Psoas muscle (tissue), 8 donors: Measurements from ENCODE around the gene KISS1R. TPM values are rescaled to one million over a fixed set of nuclear protein-coding genes. Genes with fewer than 3 reads are reported as not detected.

ENCODE experiments used
- ATAC-seq, 4 donors: fragments of 200-7000 bp; cut with Tn5 transposase; one replicate each; pipeline ENCODE4 v1.9.1; 2020; ENCODE audit warnings: moderate library complexity in 3 of 4, mild to moderate bottlenecking in 2 of 4
- DNase-seq, 2 donors: peaks; one replicate each; pipeline ENCODE4 v3.0.0-alpha.2; 2020
- H3K27ac ChIP-seq: fragments of 200-600 bp; one replicate; pipeline ENCODE4 v1.8.0; 2022
- H3K27me3 ChIP-seq, 3 donors: fragments of 200-600 bp in 1 of 3; one replicate each; pipeline versions ENCODE4 v1.6.1 to v1.8.0; 2013 to 2022; ENCODE audit warnings: low read length in 2 of 3, mild to moderate bottlenecking in 2 of 3, moderate library complexity in 1 of 3; ENCODE audit not compliant: insufficient read depth in 3 of 3
- H3K36me3 ChIP-seq, 2 donors: fragments of 200-600 bp in 1 of 2; one replicate each; pipeline versions ENCODE4 v1.6.1 to v1.8.0; 2013 to 2022; ENCODE audit warnings: low read depth in 1 of 2, mild to moderate bottlenecking in 1 of 2, moderate library complexity in 1 of 2; ENCODE audit not compliant: insufficient read depth in 1 of 2
- H3K4me1 ChIP-seq: fragments of 200-600 bp; one replicate; pipeline ENCODE4 v1.8.0; 2022
- H3K4me3 ChIP-seq: fragments of 200-600 bp; one replicate; pipeline ENCODE4 v1.8.0; 2022; ENCODE audit warnings: mild to moderate bottlenecking
- H3K9me3 ChIP-seq: fragments of 200-600 bp; one replicate; pipeline ENCODE4 v1.8.0; 2022
- WGBS, 3 donors: extraction: QIAGEN DNeasy Blood & Tissue Kit; methylation state at CpG; one replicate each; pipeline versions ENCODE4 v1.1.6 to v1.1.7; 2013; 5-methylcytosine and 5-hydroxymethylcytosine counted together
- intact Hi-C, 2 donors: fragments of 100-400 bp; cut with DNase I; formaldehyde crosslinking; loops; one replicate each; pipeline versions ENCODE4 v1.11.0 to v1.14.2; 2022
- polyA plus RNA-seq, 3 donors: library from polyadenylated mRNA; stranded (reverse); fragments of 200-250 nt; gene quantifications; one replicate each; pipeline ENCODE4 v1.2.3, GENCODE V29; 2013
- total RNA-seq, 4 donors: library from RNA; stranded (reverse); fragmentation: NEBNext Ultra II Directional in 2 of 4; extraction: Animal tissue kit (Norgen Biotek cat#: 25700) in 2 of 4; gene quantifications; one replicate each; pipeline versions ENCODE4 v1.2.1 to v1.2.4, GENCODE V29; 2021 to 2023
- TF ChIP-seq, protein P1 (sequence below): fragments of 200-600 bp; IDR thresholded peaks from one replicate; pipeline ENCODE4 v1.8.0; 2022; ENCODE audit warnings: antibody characterized with exemption
- donor health status: healthy with polysubstance abuse.
- donor health status: DM: no; HTN: no; CAD: no; lungs with moderate emphysema.
- donor health status: Bipolar disorder and iron deficiency.
- donor health status: healthy.
- donor health status: DM: yes; HTN: yes; CAD: no.
- donor health status: DM: no; HTN: no; CAD: no.
- donor health status: DM: no; HTN: no; CAD: no.
- donor health status: DM: yes; HTN: yes; CAD: no.

Gene KISS1R
- total and polyA plus RNA-seq, 7 donors, result 0.16 TPM; not detected in 6

DNA sequence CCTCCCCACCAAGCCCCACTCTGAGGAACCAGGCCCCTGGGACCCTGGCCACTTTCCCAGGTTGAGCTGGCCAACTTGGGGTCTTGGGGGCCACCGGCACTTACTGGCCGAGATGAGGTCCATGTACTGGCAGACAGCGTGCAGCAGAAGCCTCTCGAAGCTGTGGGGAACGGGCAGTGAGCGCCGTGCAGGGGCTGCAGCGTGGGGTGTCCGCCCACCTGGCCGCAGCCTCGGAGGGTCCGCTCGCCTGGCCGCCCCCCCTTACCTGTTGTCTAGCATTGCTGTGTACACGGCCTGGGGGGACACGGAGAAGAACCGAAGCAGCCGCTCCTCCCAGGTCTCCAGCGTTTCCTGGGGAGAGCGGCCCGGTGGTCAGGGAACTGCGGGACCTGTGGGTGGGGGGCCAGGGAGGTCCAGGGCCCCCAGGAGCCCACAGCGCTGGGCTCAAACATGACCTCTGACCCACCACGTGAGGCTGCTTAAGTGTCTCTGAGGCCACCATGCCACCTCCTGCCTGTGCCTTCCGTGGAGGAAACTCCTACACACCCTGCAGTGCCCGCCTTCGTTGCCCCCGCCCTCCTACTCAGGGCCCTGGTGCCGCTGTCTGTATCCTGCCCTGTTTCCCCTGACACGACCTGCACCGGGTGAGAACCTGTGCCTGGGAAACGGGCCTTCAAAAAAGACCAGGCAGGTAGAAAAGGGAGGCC, 17.6 kb upstream of the KISS1R start:
- intact Hi-C loops, result no loop called here
- peak; percentile 13 to 44 for DNase-seq
- TF ChIP-seq, protein P1, sequence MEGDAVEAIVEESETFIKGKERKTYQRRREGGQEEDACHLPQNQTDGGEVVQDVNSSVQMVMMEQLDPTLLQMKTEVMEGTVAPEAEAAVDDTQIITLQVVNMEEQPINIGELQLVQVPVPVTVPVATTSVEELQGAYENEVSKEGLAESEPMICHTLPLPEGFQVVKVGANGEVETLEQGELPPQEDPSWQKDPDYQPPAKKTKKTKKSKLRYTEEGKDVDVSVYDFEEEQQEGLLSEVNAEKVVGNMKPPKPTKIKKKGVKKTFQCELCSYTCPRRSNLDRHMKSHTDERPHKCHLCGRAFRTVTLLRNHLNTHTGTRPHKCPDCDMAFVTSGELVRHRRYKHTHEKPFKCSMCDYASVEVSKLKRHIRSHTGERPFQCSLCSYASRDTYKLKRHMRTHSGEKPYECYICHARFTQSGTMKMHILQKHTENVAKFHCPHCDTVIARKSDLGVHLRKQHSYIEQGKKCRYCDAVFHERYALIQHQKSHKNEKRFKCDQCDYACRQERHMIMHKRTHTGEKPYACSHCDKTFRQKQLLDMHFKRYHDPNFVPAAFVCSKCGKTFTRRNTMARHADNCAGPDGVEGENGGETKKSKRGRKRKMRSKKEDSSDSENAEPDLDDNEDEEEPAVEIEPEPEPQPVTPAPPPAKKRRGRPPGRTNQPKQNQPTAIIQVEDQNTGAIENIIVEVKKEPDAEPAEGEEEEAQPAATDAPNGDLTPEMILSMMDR, result no peak
- WGBS, 3 donors, result 89 to 92% (median 91%) methylated on average over 31 to 32 of the region's 32 CpGs
- Histone ChIP-seq H3K36me3 (peaks cover 0 to 24% of the 10 kb centered on the region in 2 donors), H3K27ac (no peak overlapping the region), H3K27me3 (no peaks in the 10 kb centered on the region), H3K9me3 (no peaks in the 10 kb centered on the region), H3K4me3 (no peak overlapping the region), H3K4me1 (no peaks in the 10 kb centered on the region)
- no peak for ATAC-seq

DNA sequence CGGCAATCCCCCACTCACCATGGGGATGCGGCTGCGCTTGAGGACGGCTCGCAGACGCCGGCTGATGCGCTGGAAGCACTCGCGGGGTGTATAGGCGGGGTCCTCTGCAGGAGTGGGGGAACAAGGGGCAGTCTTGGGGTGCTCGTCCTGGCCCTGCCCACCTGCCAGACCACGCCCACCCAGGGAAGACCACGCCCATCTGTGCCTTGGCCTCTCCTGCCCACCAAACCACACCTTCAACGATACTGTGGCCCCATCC, 17.2 kb upstream of the KISS1R start:
- TF ChIP-seq, protein P1, result no peak
- Histone ChIP-seq H3K36me3 (peaks cover 0 to 24% of the 10 kb centered on the region in 2 donors), H3K9me3 (no peaks in the 10 kb centered on the region), H3K27ac (no peak overlapping the region), H3K4me1 (no peaks in the 10 kb centered on the region), H3K4me3 (no peak overlapping the region), H3K27me3 (no peaks in the 10 kb centered on the region)
- WGBS, 3 donors, result 92 to 94% (median 94%) methylated on average over 14 to 15 of the region's 15 CpGs
- ATAC-seq (peak in 1 of 4 donors; percentile 17), DNase-seq (peak in 1 of 2 donors; percentile 44)
- intact Hi-C loops, result no loop called here

DNA sequence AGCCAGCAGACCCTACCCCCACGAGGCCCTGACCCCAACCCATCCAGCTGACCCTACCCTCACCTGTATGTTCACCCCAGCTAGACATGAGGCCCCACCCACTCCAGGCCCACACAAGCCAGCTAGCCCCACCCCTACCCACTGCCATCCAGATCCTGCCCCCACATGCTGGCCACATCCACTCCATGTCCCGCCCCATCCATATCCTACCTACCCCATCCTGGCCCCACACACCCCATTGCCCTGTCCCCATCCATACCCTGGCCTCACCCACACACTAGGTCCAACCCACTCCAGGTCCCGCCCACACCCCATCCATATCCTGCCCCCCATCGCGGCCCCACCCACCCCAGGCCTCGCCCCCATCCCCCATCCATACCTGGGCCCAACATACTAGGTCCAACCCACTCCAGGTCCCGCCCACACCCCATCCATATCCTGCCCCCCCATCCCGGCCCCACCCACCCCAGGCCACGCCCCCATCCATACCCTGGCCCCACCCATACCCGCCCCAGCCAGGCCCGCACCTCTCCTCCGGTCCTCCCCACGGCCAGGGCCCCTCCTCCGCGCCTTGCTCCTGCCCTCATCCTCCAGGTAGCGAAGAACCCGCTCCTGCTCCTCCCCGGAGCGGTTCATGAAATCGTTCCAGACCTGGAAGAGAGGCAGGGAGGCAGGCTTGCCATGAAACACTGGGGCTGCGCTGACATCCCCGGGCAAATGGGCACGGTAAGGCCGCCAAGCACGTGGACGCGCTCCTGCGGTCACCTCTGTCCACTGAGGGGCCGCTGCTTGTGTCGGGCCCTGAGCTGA, 16.6 kb upstream of the KISS1R start:
- Histone ChIP-seq H3K27ac (no peak overlapping the region), H3K27me3 (no peaks in the 10 kb centered on the region), H3K9me3 (no peaks in the 10 kb centered on the region), H3K4me3 (no peak overlapping the region), H3K4me1 (no peaks in the 10 kb centered on the region), H3K36me3 (peaks cover 0 to 24% of the 10 kb centered on the region in 2 donors)
- DNase-seq (peak; percentile 13 to 49), ATAC-seq (peak in 3 of 4 donors; percentile 29 to 61 (median 42))
- 86 to 88% (median 86%) methylated on average over 29 to 30 of the region's 30 CpGs for WGBS, 3 donors
- TF ChIP-seq, protein P1, result no peak
- intact Hi-C loops, result no loop called here

DNA sequence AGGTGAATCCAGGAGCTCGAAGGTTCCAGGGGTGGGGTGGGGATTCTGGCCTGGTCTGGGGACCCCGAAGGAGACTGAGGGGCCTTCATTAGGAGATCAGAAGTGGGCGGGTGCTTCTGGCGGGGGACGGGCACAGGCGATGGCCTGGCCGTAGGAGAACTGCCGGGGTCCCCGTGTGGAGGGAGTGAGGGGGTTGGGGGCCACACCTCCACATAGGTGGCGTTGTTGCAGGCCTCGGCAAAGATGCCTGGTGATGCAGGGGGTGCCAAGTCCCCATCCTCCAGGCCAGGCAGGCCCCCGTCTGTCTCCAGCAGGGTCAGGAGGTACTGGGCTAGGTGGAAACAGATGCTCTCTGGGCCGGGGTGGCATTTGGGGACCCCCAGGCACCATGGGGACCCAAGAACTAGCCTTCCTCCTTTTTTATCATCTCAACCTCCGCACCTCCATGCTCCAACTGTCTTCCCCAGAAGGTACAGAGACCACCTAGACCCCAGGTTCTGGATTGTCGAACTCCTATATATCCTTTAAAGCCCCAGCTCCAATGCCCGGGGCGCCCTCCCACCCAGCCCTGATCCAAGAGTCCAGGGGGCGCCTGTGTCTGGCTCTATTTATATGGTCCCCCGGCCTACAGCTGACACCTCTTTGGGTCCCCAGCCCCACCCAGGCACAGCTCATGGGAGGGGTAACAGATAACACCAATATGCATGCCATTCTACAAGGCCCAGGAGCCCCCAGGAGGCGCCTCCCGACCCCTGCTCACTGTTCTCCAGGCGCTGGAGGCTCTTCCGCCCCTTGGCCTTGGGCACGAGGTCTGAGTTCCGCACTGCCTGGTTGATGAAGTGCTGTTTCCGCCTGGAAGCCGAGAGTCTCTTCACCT, 15.7 kb upstream of the KISS1R start:
- H3K27me3 ChIP-seq, result no peaks in the 10 kb centered on the region
- WGBS, 3 donors, result 92 to 95% (median 93%) methylated on average over 26 to 27 of the region's 27 CpGs
- TF ChIP-seq, protein P1, result no peak

More for the DNA sequence above, 15.7 kb upstream of the KISS1R start:
- peaks cover 0 to 24% of the 10 kb centered on the region in 2 donors for H3K36me3 ChIP-seq
- no peaks in the 10 kb centered on the region for H3K4me1 ChIP-seq
- H3K9me3 ChIP-seq, result no peaks in the 10 kb centered on the region
- no peak overlapping the region for H3K4me3 ChIP-seq
- intact Hi-C loops, result no loop called here
- no peak overlapping the region for H3K27ac ChIP-seq
- ATAC-seq (no peak), DNase-seq (peak; percentile 15 to 47)
